ENCODE data around the gene RALGPS2.

Gene RALGPS2

DNA sequence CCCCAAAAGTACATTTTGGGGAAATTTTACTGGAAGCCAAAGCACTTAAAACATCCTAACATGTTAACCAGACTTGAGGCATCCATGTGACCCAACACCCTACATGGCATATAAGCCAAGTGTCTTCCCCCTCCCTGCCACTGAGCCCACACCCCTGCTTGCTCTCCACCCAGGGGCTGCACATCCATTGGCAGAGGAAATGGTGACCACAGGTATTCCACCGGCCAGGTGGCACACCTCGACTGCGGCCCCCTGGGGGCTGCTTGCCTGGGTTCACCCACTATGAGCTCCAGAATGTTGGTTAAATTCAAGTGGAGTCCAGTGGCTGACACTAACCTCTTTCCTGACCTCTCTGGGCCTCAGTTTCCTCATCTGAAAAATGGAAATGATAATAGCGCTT, 236.3 kb downstream of the RALGPS2 start (continued):
- TF ChIP-seq ZNF549 (tag by site-specific recombination; IDR thresholded peaks at IDR 0.05), result no peak
- TF ChIP-seq ZFP37 (tag by site-specific recombination; IDR thresholded peaks at IDR 0.05), result no peak
- no peak for TF ChIP-seq KLF10 (tag by site-specific recombination; IDR thresholded peaks at IDR 0.05)
- TF ChIP-seq, protein P1, sequence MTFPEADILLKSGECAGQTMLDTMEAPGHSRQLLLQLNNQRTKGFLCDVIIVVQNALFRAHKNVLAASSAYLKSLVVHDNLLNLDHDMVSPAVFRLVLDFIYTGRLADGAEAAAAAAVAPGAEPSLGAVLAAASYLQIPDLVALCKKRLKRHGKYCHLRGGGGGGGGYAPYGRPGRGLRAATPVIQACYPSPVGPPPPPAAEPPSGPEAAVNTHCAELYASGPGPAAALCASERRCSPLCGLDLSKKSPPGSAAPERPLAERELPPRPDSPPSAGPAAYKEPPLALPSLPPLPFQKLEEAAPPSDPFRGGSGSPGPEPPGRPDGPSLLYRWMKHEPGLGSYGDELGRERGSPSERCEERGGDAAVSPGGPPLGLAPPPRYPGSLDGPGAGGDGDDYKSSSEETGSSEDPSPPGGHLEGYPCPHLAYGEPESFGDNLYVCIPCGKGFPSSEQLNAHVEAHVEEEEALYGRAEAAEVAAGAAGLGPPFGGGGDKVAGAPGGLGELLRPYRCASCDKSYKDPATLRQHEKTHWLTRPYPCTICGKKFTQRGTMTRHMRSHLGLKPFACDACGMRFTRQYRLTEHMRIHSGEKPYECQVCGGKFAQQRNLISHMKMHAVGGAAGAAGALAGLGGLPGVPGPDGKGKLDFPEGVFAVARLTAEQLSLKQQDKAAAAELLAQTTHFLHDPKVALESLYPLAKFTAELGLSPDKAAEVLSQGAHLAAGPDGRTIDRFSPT (tag by site-specific recombination; IDR thresholded peaks at IDR 0.05), result no peak

DNA sequence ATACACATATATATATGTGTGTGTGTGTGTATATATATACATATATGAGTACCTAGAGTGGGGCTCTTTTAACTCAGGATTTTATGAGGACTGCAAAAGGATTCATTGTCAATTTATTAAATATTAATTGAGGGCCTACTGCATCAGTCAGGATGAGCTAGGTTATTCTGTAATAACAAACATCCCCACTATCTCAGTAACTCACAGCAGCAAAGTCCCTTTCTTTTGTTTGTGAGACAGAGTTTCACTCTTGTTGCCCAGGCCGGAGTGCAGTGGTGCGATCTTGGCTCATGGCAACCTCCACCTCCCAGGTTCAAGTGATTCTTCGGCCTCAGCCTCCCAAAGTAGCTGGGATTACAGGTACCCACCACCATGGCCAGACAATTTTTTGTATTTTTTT, 236.8 kb downstream of the RALGPS2 start:
- Histone ChIP-seq H3K9me3 (ENCODE audit: control insufficient read depth, insufficient read depth, low read depth, low read length) (no peaks in the 10 kb centered on the region), H3K27ac (ENCODE audit: extremely low read depth, low read depth, low read length) (no peak overlapping the region), H3K36me3 (ENCODE audit: control insufficient read depth in 2 of 2, insufficient read depth in 1 of 2, low read length in 2 of 2) (no peaks in the 10 kb centered on the region), H3K4me3 (ENCODE audit: low read depth, low read length) (no peak overlapping the region), H3K4me1 (ENCODE audit: control insufficient read depth, insufficient read depth, low read length) (no peaks in the 10 kb centered on the region)
- CTCF ChIA-PET, result interaction anchor here (1.0 kb wide), 1 partner anchor 460 kb away, joined by 3 read pairs; no protein-coding TSS in a partner anchor
- POLR2A ChIA-PET, result no interaction called here
- no peak for TF ChIP-seq ZBTB7A (tag by site-specific recombination; IDR thresholded peaks at IDR 0.05; ENCODE audit: low read depth)
- TF ChIP-seq, protein P2, sequence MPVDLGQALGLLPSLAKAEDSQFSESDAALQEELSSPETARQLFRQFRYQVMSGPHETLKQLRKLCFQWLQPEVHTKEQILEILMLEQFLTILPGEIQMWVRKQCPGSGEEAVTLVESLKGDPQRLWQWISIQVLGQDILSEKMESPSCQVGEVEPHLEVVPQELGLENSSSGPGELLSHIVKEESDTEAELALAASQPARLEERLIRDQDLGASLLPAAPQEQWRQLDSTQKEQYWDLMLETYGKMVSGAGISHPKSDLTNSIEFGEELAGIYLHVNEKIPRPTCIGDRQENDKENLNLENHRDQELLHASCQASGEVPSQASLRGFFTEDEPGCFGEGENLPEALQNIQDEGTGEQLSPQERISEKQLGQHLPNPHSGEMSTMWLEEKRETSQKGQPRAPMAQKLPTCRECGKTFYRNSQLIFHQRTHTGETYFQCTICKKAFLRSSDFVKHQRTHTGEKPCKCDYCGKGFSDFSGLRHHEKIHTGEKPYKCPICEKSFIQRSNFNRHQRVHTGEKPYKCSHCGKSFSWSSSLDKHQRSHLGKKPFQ (tag by site-specific recombination; IDR thresholded peaks at IDR 0.05), result no peak
- TF ChIP-seq ZNF571 (tag by site-specific recombination; IDR thresholded peaks at IDR 0.05), result no peak
- TF ChIP-seq ZNF837 (tag by site-specific recombination; IDR thresholded peaks at IDR 0.05), result no peak
- TF ChIP-seq YY1 (tag by site-specific recombination; IDR thresholded peaks at IDR 0.05), result no peak
- no peak for TF ChIP-seq ZFP41 (tag by site-specific recombination; IDR thresholded peaks at IDR 0.05; ENCODE audit: borderline replicate concordance)
- no peak for TF ChIP-seq ZNF416 (tag by site-specific recombination; IDR thresholded peaks at IDR 0.05)

DNA sequence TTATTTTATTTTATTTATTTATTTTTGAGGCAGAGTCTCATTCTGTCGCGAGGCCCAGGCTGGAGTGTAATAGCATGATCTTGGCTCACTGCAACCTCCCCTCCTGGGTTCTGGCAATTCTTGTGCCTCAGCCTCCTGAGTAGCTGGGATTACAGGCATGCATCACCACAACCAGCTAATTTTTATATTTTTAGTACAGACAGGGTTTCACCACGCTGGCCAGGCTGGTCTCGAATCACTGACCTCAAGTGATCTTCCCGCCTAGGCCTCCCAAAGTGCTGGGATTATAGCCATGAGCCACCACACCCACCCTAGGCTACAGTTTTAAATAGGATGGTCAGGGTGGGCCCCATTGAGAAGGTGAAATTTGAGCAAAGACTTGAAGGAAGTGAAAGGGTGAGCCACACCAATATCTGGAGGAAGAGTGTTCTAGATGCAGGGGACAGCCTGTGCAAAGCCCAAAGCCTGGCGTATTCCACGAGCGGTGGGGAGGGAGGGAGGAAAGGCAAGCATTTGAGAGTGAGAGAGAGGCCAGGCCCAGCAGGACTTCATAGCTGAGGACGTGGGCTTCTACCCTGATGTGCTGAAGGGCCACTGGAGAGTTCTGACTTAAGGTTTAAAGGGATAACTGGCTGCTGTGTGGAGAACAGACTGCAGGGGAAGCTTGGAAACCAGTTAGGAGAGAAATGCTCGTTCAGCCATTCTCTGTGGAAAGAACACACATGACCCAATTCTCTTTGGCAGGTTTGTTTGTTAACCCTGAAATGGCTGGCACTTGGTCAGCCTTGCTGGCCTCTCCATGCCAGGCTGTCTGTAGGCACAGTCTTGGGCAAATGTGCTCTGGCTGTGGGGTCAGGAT, 238.0 kb downstream of the RALGPS2 start:
- no peaks in the 10 kb centered on the region for H3K4me1 ChIP-seq (ENCODE audit: control insufficient read depth, insufficient read depth, low read length)
- H3K27ac ChIP-seq (ENCODE audit: extremely low read depth, low read depth, low read length), result no peak overlapping the region
- POLR2A ChIA-PET, result no interaction called here
- no peak overlapping the region for H3K4me3 ChIP-seq (ENCODE audit: low read depth, low read length)
- CTCF ChIA-PET, result interaction anchor here (1.0 kb wide), 1 partner anchor 461 kb away, joined by 3 read pairs; no protein-coding TSS in a partner anchor
- no peaks in the 10 kb centered on the region for H3K9me3 ChIP-seq (ENCODE audit: control insufficient read depth, insufficient read depth, low read depth, low read length)
- TF ChIP-seq ZNF174 (tag by site-specific recombination; IDR thresholded peaks at IDR 0.05) (no peak), ZNF837 (tag by site-specific recombination; IDR thresholded peaks at IDR 0.05) (no peak), ZNF354C (tag by site-specific recombination; IDR thresholded peaks at IDR 0.05; ENCODE audit: borderline replicate concordance, low read depth) (no peak), ZNF202 (tag by site-specific recombination; IDR thresholded peaks at IDR 0.05; ENCODE audit: borderline replicate concordance) (no peak), ZFHX2 (tag by site-specific recombination; conservative IDR thresholded peaks at IDR 0.05) (no peak), GLIS1 (tag by site-specific recombination; IDR thresholded peaks at IDR 0.05) (no peak)
- TF ChIP-seq, protein P3, sequence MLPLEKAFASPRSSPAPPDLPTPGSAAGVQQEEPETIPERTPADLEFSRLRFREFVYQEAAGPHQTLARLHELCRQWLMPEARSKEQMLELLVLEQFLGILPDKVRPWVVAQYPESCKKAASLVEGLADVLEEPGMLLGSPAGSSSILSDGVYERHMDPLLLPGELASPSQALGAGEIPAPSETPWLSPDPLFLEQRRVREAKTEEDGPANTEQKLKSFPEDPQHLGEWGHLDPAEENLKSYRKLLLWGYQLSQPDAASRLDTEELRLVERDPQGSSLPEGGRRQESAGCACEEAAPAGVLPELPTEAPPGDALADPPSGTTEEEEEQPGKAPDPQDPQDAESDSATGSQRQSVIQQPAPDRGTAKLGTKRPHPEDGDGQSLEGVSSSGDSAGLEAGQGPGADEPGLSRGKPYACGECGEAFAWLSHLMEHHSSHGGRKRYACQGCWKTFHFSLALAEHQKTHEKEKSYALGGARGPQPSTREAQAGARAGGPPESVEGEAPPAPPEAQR (tag by site-specific recombination; IDR thresholded peaks at IDR 0.05), result no peak
- H3K36me3 ChIP-seq (ENCODE audit: control insufficient read depth in 2 of 2, insufficient read depth in 1 of 2, low read length in 2 of 2), result no peaks in the 10 kb centered on the region

Data from HEK293 (cell line).